ENCODE measurements around the gene ATP2B1. TPM values are rescaled to one million over a fixed set of nuclear protein-coding genes. Genes with fewer than 3 reads are reported as not detected.

The ATP2B1 gene
- total and polyA plus RNA-seq, 7 experiments from 2014 or later: 11.0 to 101 (median 43.3) TPM

DNA sequence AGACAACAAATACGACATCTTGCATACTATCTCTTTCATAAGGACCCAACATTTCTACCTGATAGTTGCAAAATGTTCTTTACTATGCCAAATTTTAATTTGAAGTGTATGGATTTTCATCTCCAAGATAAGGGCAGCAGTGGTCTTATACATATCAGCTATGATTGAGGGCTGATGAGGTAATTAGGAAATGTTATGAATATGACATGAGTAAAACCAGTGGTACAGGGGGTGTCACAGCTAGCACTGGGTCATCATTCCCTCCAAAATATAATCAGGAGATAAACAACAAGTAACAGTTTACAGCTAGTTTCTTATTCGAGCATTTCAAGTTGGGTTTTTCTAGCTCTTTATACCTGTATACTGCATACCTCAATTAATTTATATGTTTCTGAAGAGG lies 35.0 kb downstream of the ATP2B1 start:
- H3K36me3 Mint-ChIP-seq: peaks cover 0 to 15% (median 4%) of the 10 kb centered on the region in 5 donors
- Histone ChIP-seq H3K4me1 (ENCODE audit: control insufficient read depth in 2 of 2, insufficient read depth in 2 of 2, low read length in 2 of 2) (peaks cover 12 to 20% of the 10 kb centered on the region in 2 donors), H3K4me3 (ENCODE audit: low read length) (no peak overlapping the region), H3K9me3 (ENCODE audit: control insufficient read depth in 2 of 3, low read length in 3 of 3) (no peaks in the 10 kb centered on the region), H3K27ac (ENCODE audit: low read depth, low read length) (no peak overlapping the region), H3K27me3 (ENCODE audit: control insufficient read depth in 2 of 2, insufficient read depth in 2 of 2, low read length in 2 of 2) (no peaks in the 10 kb centered on the region), H3K36me3 (ENCODE audit: control insufficient read depth in 2 of 3, insufficient read depth in 3 of 3, low read length in 3 of 3) (no peaks in the 10 kb centered on the region)
- H3K9me3 Mint-ChIP-seq: no peaks in the 10 kb centered on the region
- H3K27me3 Mint-ChIP-seq: no peaks in the 10 kb centered on the region
- H3K27ac Mint-ChIP-seq: no peak overlapping the region
- ATAC-seq (no peak), DNase-seq (no peak)
- peak overlapping the region in 3 of 10 donors; percentile 3 to 28 (median 5) for H3K4me3 Mint-ChIP-seq
- peaks cover 15 to 100% (median 79%) of the 10 kb centered on the region in 7 donors for H3K4me1 Mint-ChIP-seq
- intact Hi-C loops (cut with micrococcal nuclease): loop anchor here in 1 of 2 donors (1.0 kb wide), 1 partner anchor 8 kb away; no protein-coding TSS in a partner anchor
- POLR2A ChIA-PET: no interaction called here
- CTCF ChIA-PET: interaction anchor here (0.6 kb wide), 1 partner anchor 211 kb away, joined by 3 read pairs; no protein-coding TSS in a partner anchor

DNA sequence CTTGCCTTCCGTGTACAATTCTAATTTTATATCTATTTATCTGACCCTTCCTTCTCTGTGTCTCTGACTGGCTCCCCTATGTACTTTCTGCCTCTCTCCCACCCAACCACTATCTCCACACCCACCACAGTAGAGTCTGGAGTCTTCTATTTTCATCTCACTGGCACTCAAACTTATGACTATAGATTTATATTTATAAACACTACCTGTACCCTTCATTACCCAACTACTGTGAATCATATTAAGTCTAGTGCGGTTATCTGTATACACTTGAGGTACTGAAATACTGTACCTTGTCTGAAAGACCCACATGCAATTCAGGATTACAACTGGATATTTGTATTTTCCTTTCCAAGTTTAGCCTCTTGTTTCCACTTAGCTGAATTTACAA lies 36.1 kb downstream of the ATP2B1 start:
- ChIA-PET CTCF (no interaction called here), POLR2A (no interaction called here)
- peaks cover 0 to 1% (median 0%) of the 10 kb centered on the region in 11 donors for H3K9me3 Mint-ChIP-seq
- ATAC-seq (no peak), DNase-seq (no peak)
- Histone ChIP-seq H3K36me3 (ENCODE audit: control insufficient read depth in 2 of 3, insufficient read depth in 3 of 3, low read length in 3 of 3) (no peaks in the 10 kb centered on the region), H3K4me1 (ENCODE audit: control insufficient read depth in 2 of 2, insufficient read depth in 2 of 2, low read length in 2 of 2) (peaks cover 14 to 20% of the 10 kb centered on the region in 2 donors), H3K27me3 (ENCODE audit: control insufficient read depth in 2 of 2, insufficient read depth in 2 of 2, low read length in 2 of 2) (no peaks in the 10 kb centered on the region), H3K27ac (ENCODE audit: low read depth, low read length) (no peak overlapping the region), H3K9me3 (ENCODE audit: control insufficient read depth in 2 of 3, low read length in 3 of 3) (no peaks in the 10 kb centered on the region), H3K4me3 (ENCODE audit: low read length) (no peak overlapping the region)
- peaks cover 0 to 23% (median 8%) of the 10 kb centered on the region in 5 donors for H3K36me3 Mint-ChIP-seq
- H3K27ac Mint-ChIP-seq: peak overlapping the region in 2 of 9 donors; percentile 2 to 3
- intact Hi-C loops (cut with micrococcal nuclease): no loop called here
- H3K27me3 Mint-ChIP-seq: no peaks in the 10 kb centered on the region
- H3K4me1 Mint-ChIP-seq: peaks cover 15 to 100% (median 79%) of the 10 kb centered on the region in 7 donors
- H3K4me3 Mint-ChIP-seq: peak overlapping the region in 1 of 10 donors; percentile 13

DNA sequence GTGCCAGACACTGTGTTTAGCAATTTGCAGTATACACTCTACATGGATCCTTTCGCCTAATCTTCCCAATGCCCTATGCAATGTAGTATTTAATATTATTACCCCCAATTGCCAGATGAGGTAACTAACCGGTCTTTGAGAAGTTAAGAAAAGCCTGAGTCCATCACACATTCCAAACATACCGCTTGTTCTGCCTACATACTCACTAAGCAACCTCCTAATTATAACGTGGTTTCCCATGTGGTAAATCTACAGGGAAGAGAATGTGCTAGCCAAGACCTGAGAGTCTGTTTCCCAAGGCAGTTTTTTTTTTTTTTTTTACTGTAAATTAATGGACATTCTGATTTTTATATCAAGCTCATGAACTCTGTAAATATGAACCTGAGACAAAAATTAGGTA lies 37.2 kb downstream of the ATP2B1 start:
- Histone ChIP-seq H3K4me3 (ENCODE audit: low read length) (no peak overlapping the region), H3K9me3 (ENCODE audit: control insufficient read depth in 2 of 3, low read length in 3 of 3) (no peaks in the 10 kb centered on the region), H3K36me3 (ENCODE audit: control insufficient read depth in 2 of 3, insufficient read depth in 3 of 3, low read length in 3 of 3) (no peaks in the 10 kb centered on the region), H3K27me3 (ENCODE audit: control insufficient read depth in 2 of 2, insufficient read depth in 2 of 2, low read length in 2 of 2) (no peaks in the 10 kb centered on the region), H3K27ac (ENCODE audit: low read depth, low read length) (no peak overlapping the region), H3K4me1 (ENCODE audit: control insufficient read depth in 2 of 2, insufficient read depth in 2 of 2, low read length in 2 of 2) (peaks cover 14 to 20% of the 10 kb centered on the region in 2 donors)
- intact Hi-C loops (cut with micrococcal nuclease): no loop called here
- H3K9me3 Mint-ChIP-seq: peaks cover 0 to 1% (median 0%) of the 10 kb centered on the region in 11 donors
- POLR2A ChIA-PET: no interaction called here
- H3K27ac Mint-ChIP-seq: no peak overlapping the region
- DNase-seq (no peak), ATAC-seq (no peak)
- CTCF ChIA-PET: no interaction called here
- peak overlapping the region in 1 of 10 donors; percentile 3 for H3K4me3 Mint-ChIP-seq
- H3K36me3 Mint-ChIP-seq: peaks cover 0 to 34% (median 8%) of the 10 kb centered on the region in 5 donors
- H3K27me3 Mint-ChIP-seq: no peaks in the 10 kb centered on the region
- peaks cover 15 to 100% (median 84%) of the 10 kb centered on the region in 7 donors for H3K4me1 Mint-ChIP-seq

DNA sequence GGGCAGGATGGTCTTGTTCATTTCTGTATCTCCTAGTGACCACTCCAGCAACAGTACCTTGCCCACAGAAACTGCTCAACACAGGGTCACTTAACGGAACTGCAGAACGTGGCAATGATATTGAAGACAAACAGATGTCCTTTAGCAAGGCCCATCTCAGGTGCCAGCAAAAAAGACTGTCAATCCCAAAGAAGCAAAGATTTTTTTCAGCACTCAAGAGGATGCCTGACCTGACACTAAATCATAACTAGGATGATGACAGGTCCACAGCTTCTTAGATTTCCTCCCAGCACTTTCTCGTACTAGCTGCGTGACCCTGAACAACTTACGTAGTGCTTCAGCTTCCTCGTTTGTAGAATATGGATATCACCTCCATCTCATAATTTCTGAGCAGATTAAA lies 39.4 kb downstream of the ATP2B1 start:
- ChIA-PET CTCF (interaction anchor here (1.0 kb wide), 1 partner anchor 23 kb away, joined by 3 read pairs; no protein-coding TSS in a partner anchor), POLR2A (interaction anchor here (0.8 kb wide), 1 partner anchor 65 kb away, joined by 3 read pairs; no protein-coding TSS in a partner anchor)
- Histone ChIP-seq H3K9me3 (ENCODE audit: control insufficient read depth in 2 of 3, low read length in 3 of 3) (no peaks in the 10 kb centered on the region), H3K27ac (ENCODE audit: low read depth, low read length) (no peak overlapping the region), H3K4me1 (ENCODE audit: control insufficient read depth in 2 of 2, insufficient read depth in 2 of 2, low read length in 2 of 2) (peaks cover 16 to 18% of the 10 kb centered on the region in 2 donors), H3K27me3 (ENCODE audit: control insufficient read depth in 2 of 2, insufficient read depth in 2 of 2, low read length in 2 of 2) (no peaks in the 10 kb centered on the region), H3K4me3 (ENCODE audit: low read length) (no peak overlapping the region), H3K36me3 (ENCODE audit: control insufficient read depth in 2 of 3, insufficient read depth in 3 of 3, low read length in 3 of 3) (no peaks in the 10 kb centered on the region)
- DNase-seq (no peak), ATAC-seq (no peak)
- H3K27me3 Mint-ChIP-seq: no peaks in the 10 kb centered on the region
- no peak overlapping the region for H3K27ac Mint-ChIP-seq
- H3K9me3 Mint-ChIP-seq: peaks cover 0 to 1% (median 0%) of the 10 kb centered on the region in 11 donors
- peaks cover 0 to 36% (median 8%) of the 10 kb centered on the region in 5 donors for H3K36me3 Mint-ChIP-seq
- intact Hi-C loops (cut with micrococcal nuclease): no loop called here
- no peak overlapping the region for H3K4me3 Mint-ChIP-seq
- peaks cover 14 to 93% (median 86%) of the 10 kb centered on the region in 7 donors for H3K4me1 Mint-ChIP-seq

DNA sequence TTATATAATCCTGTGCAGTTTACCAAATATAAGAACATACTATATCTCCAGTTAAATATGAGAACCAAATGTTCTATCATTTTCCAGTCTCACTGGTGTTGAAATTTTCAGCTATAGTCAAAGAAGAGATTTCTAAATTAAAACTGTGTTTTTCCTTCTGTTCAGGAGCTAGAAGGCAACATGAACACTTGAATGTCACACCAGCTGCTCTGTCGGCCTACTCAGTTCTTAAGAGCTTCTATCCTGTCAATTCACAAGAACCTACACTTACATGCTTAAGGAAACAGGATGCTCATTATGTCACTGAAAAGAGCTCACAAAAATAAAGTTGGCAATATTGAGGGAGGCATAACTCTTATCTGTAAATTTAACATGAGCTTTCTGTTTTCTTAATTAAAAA lies 43.1 kb downstream of the ATP2B1 start:
- DNase-seq: peak in 3 of 9 donors; percentile 6 to 16 (median 12)
- Mint-ChIP-seq H3K4me1 (peaks cover 16 to 86% (median 82%) of the 10 kb centered on the region in 7 donors), H3K9me3 (peaks cover 0 to 1% (median 0%) of the 10 kb centered on the region in 11 donors), H3K36me3 (peaks cover 0 to 36% (median 8%) of the 10 kb centered on the region in 5 donors), H3K27ac (peak overlapping the region in 5 of 9 donors; percentile 12 to 65 (median 37)), H3K4me3 (peak overlapping the region in 4 of 10 donors; percentile 3 to 52 (median 26)), H3K27me3 (no peaks in the 10 kb centered on the region)
- peaks cover 31 to 36% of the 10 kb centered on the region in 2 donors for H3K4me1 ChIP-seq (ENCODE audit: control insufficient read depth in 2 of 2, insufficient read depth in 2 of 2, low read length in 2 of 2)
- ChIA-PET POLR2A (interaction anchor here (1.1 kb wide), 1 partner anchor 44 kb away, joined by 3 read pairs; the partner anchor contains the start of gene ATP2B1), CTCF (no interaction called here)
- H3K27ac ChIP-seq (ENCODE audit: low read depth, low read length): no peak overlapping the region
- intact Hi-C loops (cut with micrococcal nuclease): loop anchor here in 1 of 2 donors (1.0 kb wide), 1 partner anchor 8 kb away; no protein-coding TSS in a partner anchor
- no peaks in the 10 kb centered on the region for H3K27me3 ChIP-seq (ENCODE audit: control insufficient read depth in 2 of 2, insufficient read depth in 2 of 2, low read length in 2 of 2)
- H3K36me3 ChIP-seq (ENCODE audit: control insufficient read depth in 2 of 3, insufficient read depth in 3 of 3, low read length in 3 of 3): no peaks in the 10 kb centered on the region
- no peak for ATAC-seq
- no peaks in the 10 kb centered on the region for H3K9me3 ChIP-seq (ENCODE audit: control insufficient read depth in 2 of 3, low read length in 3 of 3)
- H3K4me3 ChIP-seq (ENCODE audit: low read length): no peak overlapping the region

DNA sequence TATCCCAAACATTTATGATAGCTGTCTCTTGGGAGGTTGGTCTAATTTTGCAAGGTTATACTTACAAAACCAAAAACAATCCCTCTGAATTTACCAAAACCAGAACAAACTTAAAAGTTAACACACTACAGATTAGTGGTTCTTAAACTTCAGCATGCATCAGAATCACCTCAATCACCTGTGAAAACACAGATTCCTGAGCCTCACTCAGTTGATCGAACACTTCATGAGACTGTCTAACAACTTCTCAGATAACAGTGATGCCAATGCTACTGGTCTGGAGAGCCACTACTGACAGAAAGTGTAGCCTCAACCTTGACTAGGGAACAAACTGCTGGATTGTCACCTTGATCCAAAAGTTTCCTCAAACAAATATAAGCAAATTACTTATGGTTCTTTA lies 44.2 kb downstream of the ATP2B1 start:
- no peak overlapping the region for H3K4me3 ChIP-seq (ENCODE audit: low read length)
- H3K27me3 ChIP-seq (ENCODE audit: control insufficient read depth in 2 of 2, insufficient read depth in 2 of 2, low read length in 2 of 2): no peaks in the 10 kb centered on the region
- CTCF ChIA-PET: interaction anchor here (0.7 kb wide), 1 partner anchor 750 kb away, joined by 4 read pairs; no protein-coding TSS in a partner anchor
- ATAC-seq (no peak), DNase-seq (no peak)
- peaks cover 16 to 78% (median 74%) of the 10 kb centered on the region in 7 donors for H3K4me1 Mint-ChIP-seq
- no peak overlapping the region for H3K27ac ChIP-seq (ENCODE audit: low read depth, low read length)
- peaks cover 0 to 29% (median 8%) of the 10 kb centered on the region in 5 donors for H3K36me3 Mint-ChIP-seq
- peaks cover 0 to 1% (median 0%) of the 10 kb centered on the region in 11 donors for H3K9me3 Mint-ChIP-seq
- intact Hi-C loops (cut with micrococcal nuclease): no loop called here
- H3K36me3 ChIP-seq (ENCODE audit: control insufficient read depth in 2 of 3, insufficient read depth in 3 of 3, low read length in 3 of 3): no peaks in the 10 kb centered on the region
- POLR2A ChIA-PET: no interaction called here
- peaks cover 31 to 36% of the 10 kb centered on the region in 2 donors for H3K4me1 ChIP-seq (ENCODE audit: control insufficient read depth in 2 of 2, insufficient read depth in 2 of 2, low read length in 2 of 2)
- no peaks in the 10 kb centered on the region for H3K27me3 Mint-ChIP-seq
- H3K4me3 Mint-ChIP-seq: peak overlapping the region in 2 of 10 donors; percentile 28 to 48
- peak overlapping the region in 3 of 9 donors; percentile 26 to 28 (median 28) for H3K27ac Mint-ChIP-seq
- no peaks in the 10 kb centered on the region for H3K9me3 ChIP-seq (ENCODE audit: control insufficient read depth in 2 of 3, low read length in 3 of 3)
